ENCODE data around the gene HNRNPUL1. TPM values are rescaled to one million over a fixed set of nuclear protein-coding genes. Genes with fewer than 3 reads are reported as not detected.

Gene HNRNPUL1
- total and polyA plus RNA-seq, 3 donors from 2014 or later = 192 to 230 (median 197) TPM

GRCh38 chr19:41350735-41351338, 86.7 kb downstream of the HNRNPUL1 start:
- Histone ChIP-seq H3K4me1 (peaks cover 8% of the 10 kb centered on the region), H3K27me3 (no peaks in the 10 kb centered on the region), H3K4me3 (peak overlapping the region; percentile 68 to 69), H3K27ac (peak overlapping the region in 1 of 2 donors; percentile 91), H3K36me3 (ENCODE audit: low read depth, missing control alignments) (no peaks in the 10 kb centered on the region), H3K9me3 (no peaks in the 10 kb centered on the region)
- TF ChIP-seq POLR2A (IDR thresholded peaks at IDR 0.05) (no peak), CTCF (IDR thresholded peaks at IDR 0.05) (no peak)
- DNase-seq = no peak
- intact Hi-C loops (cut with DNase I; ENCODE audit: low total_unique reads) = no loop called here
- WGBS, 2 donors = 4 to 10% methylated on average over 22 of the region's 22 CpGs

DNA sequence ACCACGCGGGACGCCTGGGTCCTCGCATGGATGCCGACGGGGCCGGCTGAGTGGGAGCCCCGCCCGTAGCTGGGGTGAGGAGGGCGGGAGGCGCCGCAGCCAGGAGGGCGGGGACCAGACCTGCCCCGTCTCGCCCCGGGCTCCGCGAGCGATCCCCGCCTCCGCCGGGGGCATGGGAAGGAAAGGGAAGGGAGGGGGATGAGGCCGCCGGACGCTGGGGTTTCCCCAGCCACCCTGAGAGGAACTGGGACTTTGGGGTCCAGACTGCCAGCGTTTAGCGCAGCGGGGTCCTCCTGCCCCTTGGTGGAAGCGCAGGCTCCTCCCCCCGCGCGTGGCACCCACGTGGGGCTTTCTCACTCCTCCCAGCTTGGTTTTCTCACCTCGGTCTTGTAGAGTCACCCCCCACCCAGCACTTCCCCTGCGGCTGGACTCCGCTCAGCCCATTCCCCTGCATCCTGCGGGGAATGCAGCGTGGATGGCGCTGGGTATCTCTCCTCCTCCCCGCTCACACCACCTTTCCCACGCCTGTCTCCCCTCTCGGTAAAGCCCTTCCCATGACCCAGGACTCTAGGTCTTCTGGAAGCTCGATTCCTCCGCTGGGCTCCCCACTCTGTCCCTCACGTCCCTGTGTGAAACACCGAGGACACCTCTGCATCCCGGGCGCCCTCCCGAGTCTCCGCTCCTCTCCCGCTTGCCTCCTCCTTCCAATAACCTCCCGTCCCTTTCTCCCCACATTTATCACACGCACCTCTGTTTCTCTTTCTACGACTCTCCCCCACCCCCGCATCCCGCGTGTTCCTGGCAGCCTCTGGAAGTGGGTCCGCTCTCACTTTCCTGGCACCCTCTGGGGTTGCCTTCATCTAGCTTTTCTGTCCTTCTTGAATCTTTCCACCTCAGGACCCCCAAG, 87.4 kb downstream of the HNRNPUL1 start:
- H3K27ac ChIP-seq = peak overlapping the region; percentile 39 to 91
- H3K9me3 ChIP-seq = no peaks in the 10 kb centered on the region
- H3K27me3 ChIP-seq = no peaks in the 10 kb centered on the region
- TF ChIP-seq CTCF (IDR thresholded peaks at IDR 0.05) = no peak
- no peak for TF ChIP-seq POLR2A (IDR thresholded peaks at IDR 0.05)
- H3K4me3 ChIP-seq = peak overlapping the region; percentile 68 to 69
- DNase-seq = peak; percentile 62
- H3K36me3 ChIP-seq (ENCODE audit: low read depth, missing control alignments) = no peaks in the 10 kb centered on the region
- 1 to 2% methylated on average over 33 to 58 of the region's 58 CpGs for WGBS, 2 donors
- intact Hi-C loops (cut with DNase I; ENCODE audit: low total_unique reads) = no loop called here
- H3K4me1 ChIP-seq = peaks cover 8% of the 10 kb centered on the region

DNA sequence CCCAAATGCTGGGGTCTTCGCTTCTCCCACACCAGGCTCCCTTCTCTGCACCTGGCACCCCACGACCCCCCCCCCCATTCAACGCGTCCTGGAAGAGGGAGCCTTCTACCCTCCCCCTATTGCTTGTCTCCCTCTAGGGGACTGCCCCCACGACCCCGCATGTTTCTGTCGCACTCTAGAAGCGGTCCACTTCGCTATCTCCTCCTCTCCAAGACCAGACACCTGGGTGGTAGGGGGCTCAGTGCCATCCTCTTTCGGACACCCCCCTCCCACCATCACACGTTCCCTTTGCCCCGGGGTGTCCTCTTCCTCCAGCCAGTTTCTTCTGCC, 88.1 kb downstream of the HNRNPUL1 start:
- no peaks in the 10 kb centered on the region for H3K27me3 ChIP-seq
- H3K4me1 ChIP-seq = peaks cover 8% of the 10 kb centered on the region
- DNase-seq = no peak
- peak overlapping the region; percentile 52 to 91 for H3K27ac ChIP-seq
- 1 to 3% methylated on average over 12 of the region's 12 CpGs for WGBS, 2 donors
- TF ChIP-seq POLR2A (IDR thresholded peaks at IDR 0.05) (no peak), CTCF (IDR thresholded peaks at IDR 0.05) (no peak)
- no peaks in the 10 kb centered on the region for H3K9me3 ChIP-seq
- no peaks in the 10 kb centered on the region for H3K36me3 ChIP-seq (ENCODE audit: low read depth, missing control alignments)
- peak overlapping the region; percentile 68 to 69 for H3K4me3 ChIP-seq
- intact Hi-C loops (cut with DNase I; ENCODE audit: low total_unique reads) = no loop called here

DNA sequence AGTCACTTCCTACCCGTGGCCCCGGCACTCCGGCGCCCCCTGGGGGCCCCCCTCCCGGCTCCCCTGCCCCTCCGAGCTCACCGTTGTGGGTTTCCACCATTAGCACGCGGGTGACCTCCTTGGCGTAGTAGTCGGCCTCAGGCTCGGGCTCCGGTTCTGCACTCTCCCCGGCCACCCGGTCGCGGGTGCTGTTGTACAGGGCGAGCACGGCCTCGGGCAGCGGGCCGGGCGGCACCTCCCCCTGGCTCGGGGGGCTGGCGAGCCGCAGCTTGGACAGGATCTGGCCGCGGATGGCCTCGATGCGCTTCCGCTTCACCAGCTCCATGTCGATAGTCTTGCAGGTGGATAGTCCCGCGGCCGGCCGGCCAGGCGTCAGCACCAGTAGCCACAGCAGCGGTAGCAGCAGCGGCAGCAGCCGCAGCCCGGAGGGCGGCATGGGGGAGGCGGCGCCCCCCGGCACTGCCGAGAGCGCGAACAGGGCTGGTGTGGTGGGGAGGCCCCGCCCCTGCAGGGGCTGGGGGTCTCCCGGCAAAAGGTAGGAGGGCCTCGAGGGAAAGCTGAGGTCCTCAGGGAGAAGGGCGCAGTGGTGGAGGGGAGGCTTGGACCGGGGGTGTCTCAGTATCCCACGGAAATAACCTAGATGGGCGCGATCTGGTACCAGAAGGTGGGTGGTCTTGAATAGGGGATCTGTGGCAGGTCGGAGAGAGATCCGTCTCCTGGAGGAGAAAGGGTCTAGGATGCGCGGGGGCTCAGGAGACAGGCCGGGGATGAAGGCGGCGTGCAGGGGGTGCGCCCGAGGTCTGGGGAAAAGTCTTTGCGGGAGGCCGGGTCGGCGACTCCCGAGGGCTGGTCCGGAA, 88.7 kb downstream of the HNRNPUL1 start:
- 1 to 2% methylated on average over 27 to 60 of the region's 71 CpGs for WGBS, 2 donors
- Histone ChIP-seq H3K27me3 (no peaks in the 10 kb centered on the region), H3K4me1 (peaks cover 8% of the 10 kb centered on the region), H3K27ac (peak overlapping the region; percentile 52 to 91), H3K4me3 (peak overlapping the region; percentile 68 to 69), H3K36me3 (ENCODE audit: low read depth, missing control alignments) (no peaks in the 10 kb centered on the region), H3K9me3 (no peaks in the 10 kb centered on the region)
- TF ChIP-seq CTCF (IDR thresholded peaks at IDR 0.05) = peak in 2 of 3 experiments; percentile 14 to 26
- no peak for TF ChIP-seq POLR2A (IDR thresholded peaks at IDR 0.05)
- intact Hi-C loops (cut with DNase I; ENCODE audit: low total_unique reads) = no loop called here
- DNase-seq = peak; percentile 56
